K562 (cell line): ENCODE results near the gene VPS41.

Source experiments
- EP300 ChIP-seq: IDR thresholded peaks from 2 replicates; pipeline ENCODE4 v1.6.1; 2012; ENCODE audit warnings: low read length, improper control_type of control experiment
- FOXA1 ChIP-seq: fragments of 450-650 bp; IDR thresholded peaks from 2 replicates; pipeline ENCODE4 v1.6.1; 2016; ENCODE audit warnings: mild to moderate bottlenecking, borderline replicate concordance
- KLF16 ChIP-seq: IDR thresholded peaks from 2 replicates; pipeline ENCODE4 v1.6.1; 2016; ENCODE audit warnings: antibody characterized with exemption
- PYGO2 ChIP-seq: fragments of 450-650 bp; IDR thresholded peaks from 2 replicates; pipeline ENCODE4 v1.6.1; 2016; ENCODE audit warnings: mild to moderate bottlenecking, missing genetic modification characterization, moderate library complexity, missing compliant biosample characterization
- RBBP5 ChIP-seq: fragments of 200-600 bp; sonication (generic); IDR thresholded peaks from 2 replicates; pipeline ENCODE4 v1.6.1; 2012; ENCODE audit warnings: borderline replicate concordance, mild to moderate bottlenecking, low read length, control low read depth, inconsistent platforms; ENCODE audit not compliant: insufficient read depth, poor library complexity, severe bottlenecking
- ZBTB33 ChIP-seq: sonication (generic); formaldehyde crosslinking; IDR thresholded peaks from 2 replicates; pipeline ENCODE4 v1.8.1; 2023; ENCODE audit warnings: mild to moderate bottlenecking, missing genetic modification reagents

- no peak for TF ChIP-seq FOXA1
- no peak for TF ChIP-seq PYGO2 (tag)
- TF ChIP-seq ZBTB33 (CRISPR knock-in tag) = no peak
- TF ChIP-seq KLF16 = no peak
- no peak for TF ChIP-seq EP300
- no peak for TF ChIP-seq RBBP5
Observed at GRCh38 chr7:38673795-38674194, 235.2 kb downstream of the VPS41 start.
